ENCODE measurements around the gene THAP11. TPM values are rescaled to one million over a fixed set of nuclear protein-coding genes. Genes with fewer than 3 reads are reported as not detected.

Gene THAP11
- total RNA-seq, 2 experiments from 2014 or later, result 31.2 to 32.1 TPM

DNA sequence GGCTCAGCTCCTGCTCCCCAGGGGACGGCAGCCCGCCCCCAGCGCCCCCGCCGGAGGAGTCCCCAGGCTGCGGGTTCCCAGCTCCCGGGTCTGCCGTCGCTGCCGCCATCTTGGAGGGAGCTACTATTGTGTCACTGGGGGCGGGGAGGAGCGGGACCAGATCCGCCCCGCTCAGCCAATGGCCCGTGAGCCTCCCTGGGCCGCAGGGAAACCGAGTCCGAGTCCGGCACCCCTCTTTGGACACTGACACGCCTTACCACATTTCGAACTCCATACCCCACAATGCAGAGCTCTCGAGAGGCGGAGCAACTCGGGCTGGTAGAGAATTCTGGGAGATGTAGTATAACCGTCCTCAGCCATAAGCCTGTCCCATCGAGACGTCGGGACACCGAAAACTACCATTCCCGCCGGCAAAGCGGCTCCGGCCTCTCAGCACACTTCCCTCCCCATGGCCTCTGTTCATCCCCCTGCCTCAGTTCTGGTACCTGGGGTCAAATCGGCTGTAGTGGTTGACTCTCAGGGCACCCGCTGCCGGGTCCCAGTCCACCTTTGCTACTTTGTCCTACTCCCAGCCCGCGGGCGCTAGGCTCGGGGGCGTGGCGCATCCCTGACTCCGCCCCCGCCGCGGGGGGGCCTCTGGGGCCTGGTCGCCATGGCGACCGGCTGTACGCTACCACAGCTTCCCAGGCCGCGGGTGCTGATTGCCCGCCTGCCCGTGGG is 35.5 kb upstream of the THAP11 start, which contains the start of the genes RANBP10 and TSNAXIP1:
RANBP10 (minus strand) TSS at position 133 of the 720 bp plus-strand sequence; CDS start at position 109, 24 bp downstream.
TSNAXIP1 (plus strand) TSS at position 462 of the 720 bp plus-strand sequence. CDS start 261 bp downstream, outside the sequence.
- H3K4me1 ChIP-seq (ENCODE audit: insufficient read depth, low read length), result peaks cover 50% of the 10 kb centered on the region
- ChIA-PET POLR2A (interaction anchor here (0.7 to 2.3 kb wide), 29 partner anchors 9 to 1055 kb away, joined by 3 to 29 read pairs (median 4); partner anchors contain the start of genes ACD, ATP6V0D1, CTCF and CTRL), CTCF (interaction anchor here (0.5 to 2.6 kb wide), 9 partner anchors 9 to 326 kb away, joined by 3 to 55 read pairs (median 4); partner anchors contain the start of gene ATP6V0D1)

GRCh38 chr16:67807148-67807682 is 34.9 kb upstream of the THAP11 start:
- Mint-ChIP-seq H3K9me3 (no peaks in the 10 kb centered on the region), H3K27me3 (no peaks in the 10 kb centered on the region), H3K27ac (peak overlapping the region; percentile 76), H3K36me3 (ENCODE audit: low read depth) (peaks cover 33% of the 10 kb centered on the region), H3K4me3 (peak overlapping the region; percentile 91), H3K4me1 (ENCODE audit: low read depth) (peaks cover 37% of the 10 kb centered on the region)
- no peak for DNase-seq
- peak overlapping the region; percentile 69 to 75 for H3K27ac ChIP-seq (ENCODE audit: low read depth in 1 of 2, low read length in 2 of 2)
- H3K4me3 ChIP-seq (ENCODE audit: low read length), result peak overlapping the region; percentile 97
- H3K27me3 ChIP-seq (ENCODE audit: control insufficient read depth in 1 of 2, insufficient read depth in 2 of 2, low read length in 2 of 2), result no peaks in the 10 kb centered on the region
- ChIA-PET CTCF (interaction anchor here (0.6 to 2.6 kb wide), 8 partner anchors 9 to 326 kb away, joined by 3 to 55 read pairs (median 4); partner anchors contain the start of gene ATP6V0D1), POLR2A (interaction anchor here (0.6 to 2.3 kb wide), 29 partner anchors 9 to 1056 kb away, joined by 3 to 29 read pairs (median 5); partner anchors contain the start of genes ACD, ATP6V0D1, CTCF and CTRL)
- intact Hi-C loops (cut with DNase I, micrococcal nuclease), result loop anchor here (2.0 to 10.0 kb wide), 7 partner anchors 26 to 562 kb away; partner anchors contain the start of genes ACD (in 1 of the 2), C16orf86 (in 1 of the 2), CTCF (in 1 of the 2) and ENKD1 (in 1 of the 2)
- peaks cover 43% of the 10 kb centered on the region for H3K4me1 ChIP-seq (ENCODE audit: insufficient read depth, low read length)
- H3K36me3 ChIP-seq (ENCODE audit: insufficient read depth, low read length), result peaks cover 13% of the 10 kb centered on the region
- no peak for ATAC-seq (ENCODE audit: poor library complexity)
- TF ChIP-seq, protein P1, sequence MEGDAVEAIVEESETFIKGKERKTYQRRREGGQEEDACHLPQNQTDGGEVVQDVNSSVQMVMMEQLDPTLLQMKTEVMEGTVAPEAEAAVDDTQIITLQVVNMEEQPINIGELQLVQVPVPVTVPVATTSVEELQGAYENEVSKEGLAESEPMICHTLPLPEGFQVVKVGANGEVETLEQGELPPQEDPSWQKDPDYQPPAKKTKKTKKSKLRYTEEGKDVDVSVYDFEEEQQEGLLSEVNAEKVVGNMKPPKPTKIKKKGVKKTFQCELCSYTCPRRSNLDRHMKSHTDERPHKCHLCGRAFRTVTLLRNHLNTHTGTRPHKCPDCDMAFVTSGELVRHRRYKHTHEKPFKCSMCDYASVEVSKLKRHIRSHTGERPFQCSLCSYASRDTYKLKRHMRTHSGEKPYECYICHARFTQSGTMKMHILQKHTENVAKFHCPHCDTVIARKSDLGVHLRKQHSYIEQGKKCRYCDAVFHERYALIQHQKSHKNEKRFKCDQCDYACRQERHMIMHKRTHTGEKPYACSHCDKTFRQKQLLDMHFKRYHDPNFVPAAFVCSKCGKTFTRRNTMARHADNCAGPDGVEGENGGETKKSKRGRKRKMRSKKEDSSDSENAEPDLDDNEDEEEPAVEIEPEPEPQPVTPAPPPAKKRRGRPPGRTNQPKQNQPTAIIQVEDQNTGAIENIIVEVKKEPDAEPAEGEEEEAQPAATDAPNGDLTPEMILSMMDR (IDR thresholded peaks at IDR 0.05), result no peak
- H3K9me3 ChIP-seq (ENCODE audit: control insufficient read depth in 1 of 2, insufficient read depth in 1 of 2, low read length in 2 of 2), result no peaks in the 10 kb centered on the region

More for the DNA sequence above, 35.5 kb upstream of the THAP11 start, which contains the start of the genes RANBP10 and TSNAXIP1:
- Histone ChIP-seq H3K9me3 (ENCODE audit: control insufficient read depth in 1 of 2, insufficient read depth in 1 of 2, low read length in 2 of 2) (no peaks in the 10 kb centered on the region), H3K27me3 (ENCODE audit: control insufficient read depth in 1 of 2, insufficient read depth in 2 of 2, low read length in 2 of 2) (no peaks in the 10 kb centered on the region), H3K4me3 (ENCODE audit: low read length) (peak within 1 kb of the TSS; percentile 97), H3K27ac (ENCODE audit: low read depth in 1 of 2, low read length in 2 of 2) (peak within 1 kb of the TSS; percentile 69 to 75), H3K36me3 (ENCODE audit: insufficient read depth, low read length) (peaks cover 13% of the 10 kb centered on the region)
- peaks cover 43% of the 10 kb centered on the region for H3K4me1 Mint-ChIP-seq (ENCODE audit: low read depth)
- H3K9me3 Mint-ChIP-seq, result no peaks in the 10 kb centered on the region
- intact Hi-C loops (cut with DNase I, micrococcal nuclease), result loop anchor here (1.0 to 10.0 kb wide), 9 partner anchors 26 to 562 kb away; partner anchors contain the start of genes NUTF2 (in 2 of the 2), ACD (in 1 of the 2), C16orf86 (in 1 of the 2) and CTCF (in 1 of the 2)
- TF ChIP-seq, protein P1 (IDR thresholded peaks at IDR 0.05), result no peak
- ATAC-seq (ENCODE audit: poor library complexity) (peak; percentile 92), DNase-seq (peak; percentile 90 to 99 (median 93))
- peak within 1 kb of the TSS; percentile 76 for H3K27ac Mint-ChIP-seq
- H3K4me3 Mint-ChIP-seq, result peak within 1 kb of the TSS; percentile 91
- H3K36me3 Mint-ChIP-seq (ENCODE audit: low read depth), result peaks cover 39% of the 10 kb centered on the region
- no peaks in the 10 kb centered on the region for H3K27me3 Mint-ChIP-seq

- Mint-ChIP-seq H3K36me3 (ENCODE audit: low read depth) (no peaks in the 10 kb centered on the region), H3K9me3 (no peaks in the 10 kb centered on the region), H3K27ac (no peak overlapping the region), H3K4me1 (ENCODE audit: low read depth) (peaks cover 7% of the 10 kb centered on the region), H3K27me3 (no peaks in the 10 kb centered on the region), H3K4me3 (no peak overlapping the region)
- Histone ChIP-seq H3K36me3 (ENCODE audit: insufficient read depth, low read length) (no peaks in the 10 kb centered on the region), H3K27me3 (ENCODE audit: control insufficient read depth in 1 of 2, insufficient read depth in 2 of 2, low read length in 2 of 2) (no peaks in the 10 kb centered on the region), H3K27ac (ENCODE audit: low read depth in 1 of 2, low read length in 2 of 2) (no peak overlapping the region), H3K4me1 (ENCODE audit: insufficient read depth, low read length) (peaks cover 14% of the 10 kb centered on the region), H3K9me3 (ENCODE audit: control insufficient read depth in 1 of 2, insufficient read depth in 1 of 2, low read length in 2 of 2) (no peaks in the 10 kb centered on the region), H3K4me3 (ENCODE audit: low read length) (no peak overlapping the region)
- intact Hi-C loops (cut with DNase I, micrococcal nuclease), result no loop called here
- no peak for ATAC-seq (ENCODE audit: poor library complexity)
- TF ChIP-seq, protein P1 (IDR thresholded peaks at IDR 0.05), result no peak
- CTCF ChIA-PET, result no interaction called here
- DNase-seq, result no peak
- POLR2A ChIA-PET, result no interaction called here
Measured at GRCh38 chr16:67811899-67812298, 30.2 kb upstream of the THAP11 start.
